Bronchial epithelial cell (primary cell): ENCODE results near the gene KCTD2. TPM values are rescaled to one million over a fixed set of nuclear protein-coding genes. Genes with fewer than 3 reads are reported as not detected.
"Not testable (repeated sequence)": the region's sequence is repeated elsewhere in the genome, so short reads cannot be mapped to it uniquely, and the experiment has no call there.

ENCODE experiments used
- DNase-seq: peaks from one replicate; pipeline ENCODE4 v3.0.0-alpha.2; 2010; ENCODE audit warnings: low read depth
- FAIRE-seq: peaks from 2 replicates; lab custom pipeline; 2011; peaks lifted over from hg19 to GRCh38; lab: Jason Lieb, UNC
- H3K27me3 ChIP-seq: 2 replicates; pipeline ENCODE4 v1.5.1; 2011; ENCODE audit warnings: low read length; ENCODE audit not compliant: control insufficient read depth, insufficient read depth
- H3K36me3 ChIP-seq: 2 replicates; pipeline ENCODE4 v1.5.1; 2011; ENCODE audit warnings: low read length; ENCODE audit not compliant: control insufficient read depth, insufficient read depth
- H3K4me3 ChIP-seq: 2 replicates; pipeline ENCODE4 v1.5.1; 2011; ENCODE audit warnings: mild to moderate bottlenecking, low read depth, low read length, control low read depth
- CTCF ChIP-seq: IDR thresholded peaks from 2 replicates; pipeline ENCODE4 v1.5.1; 2011; ENCODE audit warnings: mild to moderate bottlenecking, moderate library complexity, low read length, control low read depth, inconsistent platforms; ENCODE audit not compliant: insufficient read depth, severe bottlenecking
- total RNA-seq: library from RNA; depleted of rRNA; stranded (reverse); fragments of >200 nt; gene quantifications from 2 replicates; pipeline ENCODE4 v1.2.1, GENCODE V29; 2014

Gene KCTD2
- total RNA-seq, 1 donor from 2014 or later: 5.0 TPM

- no peak for TF ChIP-seq CTCF
- DNase-seq: peak; percentile 57
- Histone ChIP-seq H3K27me3 (no peaks in the 10 kb centered on the region), H3K36me3 (peaks cover 12% of the 10 kb centered on the region), H3K4me3 (no peak overlapping the region)
- no peak for FAIRE-seq
These were observed 10.3 kb upstream of the KCTD2 start for GRCh38 chr17:75036643-75037268.

- peaks cover 14% of the 10 kb centered on the region for H3K36me3 ChIP-seq
- DNase-seq (no peak), FAIRE-seq (no peak)
- no peak for TF ChIP-seq CTCF
- no peaks in the 10 kb centered on the region for H3K27me3 ChIP-seq
- no peak overlapping the region for H3K4me3 ChIP-seq
These were observed 7.8 kb upstream of the KCTD2 start for GRCh38 chr17:75039238-75039637.

GRCh38 chr17:75041656-75042280 is 5.3 kb upstream of the KCTD2 start:
- FAIRE-seq: no peak
- peaks cover 14% of the 10 kb centered on the region for H3K36me3 ChIP-seq

GRCh38 chr17:75043789-75044188 is 3.2 kb upstream of the KCTD2 start:
- DNase-seq, FAIRE-seq, H3K27me3 ChIP-seq, H3K4me3 ChIP-seq: not testable (repeated sequence)
- peaks cover 14% of the 10 kb centered on the region for H3K36me3 ChIP-seq

More at GRCh38 chr17:75041656-75042280, 5.3 kb upstream of the KCTD2 start:
- DNase-seq: no peak
- Histone ChIP-seq H3K4me3 (no peak overlapping the region), H3K27me3 (no peaks in the 10 kb centered on the region)
- no peak for TF ChIP-seq CTCF

- no peak for TF ChIP-seq CTCF
- Histone ChIP-seq H3K27me3 (no peaks in the 10 kb centered on the region), H3K4me3 (no peak overlapping the region), H3K36me3 (peaks cover 10% of the 10 kb centered on the region)
- FAIRE-seq (no peak), DNase-seq (no peak)
These were observed 2.3 kb upstream of the KCTD2 start for GRCh38 chr17:75044716-75045115.

- not testable (repeated sequence) for FAIRE-seq, DNase-seq, H3K36me3 ChIP-seq, H3K27me3 ChIP-seq
- peak overlapping the region; percentile 99 for H3K4me3 ChIP-seq
These were observed 1.0 kb upstream of the KCTD2 start for GRCh38 chr17:75045946-75046406.
